GM19324 (cell line): ENCODE data around the gene RAB26.
"Not testable (repeated sequence)": the region's sequence is repeated elsewhere in the genome, so short reads cannot be mapped to it uniquely, and the experiment has no call there.

ENCODE experiments used
- ATAC-seq: cut with Tn5 transposase; IDR thresholded peaks from one replicate; pipeline ENCODE4 v1.9.1; 2021; ENCODE audit warnings: mild to moderate bottlenecking, moderate library complexity; ENCODE audit not compliant: unreplicated experiment, low FRiP score

RAB26 gene

DNA sequence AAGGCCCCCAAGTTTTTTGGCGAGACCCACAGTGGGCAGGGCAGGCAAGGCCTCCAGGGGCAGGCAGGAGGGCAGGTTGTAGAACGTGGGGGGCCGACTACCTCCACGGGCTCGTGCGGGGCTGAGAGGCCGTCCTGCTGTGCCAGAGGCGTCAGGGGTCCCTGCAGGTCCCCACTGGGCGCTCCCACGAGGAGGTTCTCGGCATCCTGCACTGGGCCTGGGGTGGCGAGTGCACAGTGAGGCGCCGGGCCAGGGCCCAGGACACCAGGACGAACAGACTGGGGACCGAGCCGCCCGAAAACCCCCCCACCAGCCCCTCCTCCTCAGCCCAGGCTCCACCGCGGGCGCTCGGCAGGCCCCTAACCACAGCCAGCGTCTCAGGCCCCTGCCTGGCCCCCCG, 32.0 kb upstream of the RAB26 start:
- not testable (repeated sequence) for ATAC-seq

DNA sequence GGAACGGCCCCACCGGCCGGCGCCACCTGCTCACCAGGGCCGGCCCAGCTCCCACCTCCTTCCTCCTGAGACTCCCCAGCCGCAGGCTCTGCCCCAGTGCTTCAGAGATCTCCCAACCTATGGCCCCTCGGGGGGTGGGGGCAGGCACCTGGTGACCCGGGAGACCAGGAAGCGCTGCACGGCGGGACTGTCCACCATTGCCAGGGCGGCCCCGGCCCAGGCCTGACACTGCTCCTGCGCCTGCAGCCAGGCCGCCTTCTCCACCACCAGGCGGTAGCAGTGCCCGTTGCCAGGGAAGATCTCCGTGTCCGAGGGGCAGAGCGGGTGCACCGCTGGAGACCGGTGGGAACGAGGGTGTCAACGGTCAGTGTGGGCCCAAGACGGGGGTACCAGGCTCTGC, 31.1 kb upstream of the RAB26 start:
- ATAC-seq, result not testable (repeated sequence)

- not testable (repeated sequence) for ATAC-seq
Measured at GRCh38 chr16:2117960-2118722, 30.3 kb upstream of the RAB26 start.

- not testable (repeated sequence) for ATAC-seq
Measured at GRCh38 chr16:2121325-2121724, 27.1 kb upstream of the RAB26 start.

DNA sequence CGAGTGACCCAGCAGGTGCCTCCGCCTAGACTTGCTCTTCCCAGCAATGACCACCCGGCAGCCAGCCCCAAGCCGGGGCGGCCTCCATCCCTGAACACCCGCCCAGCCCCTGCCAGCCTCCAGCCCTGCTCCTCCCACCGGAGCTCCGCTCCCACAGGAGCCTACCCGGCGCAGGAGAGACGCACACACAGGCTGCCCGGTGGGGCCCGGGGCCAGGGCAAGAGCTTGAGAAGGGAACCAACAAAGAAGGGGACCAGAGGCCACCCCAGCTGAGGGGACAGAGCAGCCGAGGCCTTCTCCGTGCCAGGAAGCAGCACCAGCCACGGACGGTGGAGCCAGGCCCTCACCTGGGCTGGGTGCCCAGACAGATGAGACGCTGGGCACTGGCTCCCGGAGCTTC, 26.6 kb upstream of the RAB26 start:
- ATAC-seq, result no peak

DNA sequence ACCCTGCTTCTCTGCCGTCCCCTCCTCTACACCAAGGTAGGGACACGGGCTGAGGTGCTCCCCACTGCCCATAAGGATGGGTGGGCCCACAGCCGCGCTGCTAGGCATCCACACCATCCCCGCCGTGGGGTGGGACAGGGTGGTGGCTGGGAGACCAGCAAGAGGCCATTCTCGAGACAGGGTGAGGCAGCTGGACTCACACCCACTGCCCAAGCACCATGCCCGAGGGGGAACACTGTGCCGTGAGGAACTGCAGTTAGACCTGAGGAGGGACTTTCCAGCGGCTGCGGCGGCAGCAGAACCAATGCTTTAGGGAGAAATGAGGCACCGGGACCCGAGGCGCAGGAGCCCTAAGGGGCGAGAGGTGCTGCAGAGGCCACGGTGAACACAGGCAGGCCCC, 26.0 kb upstream of the RAB26 start:
- no peak for ATAC-seq

DNA sequence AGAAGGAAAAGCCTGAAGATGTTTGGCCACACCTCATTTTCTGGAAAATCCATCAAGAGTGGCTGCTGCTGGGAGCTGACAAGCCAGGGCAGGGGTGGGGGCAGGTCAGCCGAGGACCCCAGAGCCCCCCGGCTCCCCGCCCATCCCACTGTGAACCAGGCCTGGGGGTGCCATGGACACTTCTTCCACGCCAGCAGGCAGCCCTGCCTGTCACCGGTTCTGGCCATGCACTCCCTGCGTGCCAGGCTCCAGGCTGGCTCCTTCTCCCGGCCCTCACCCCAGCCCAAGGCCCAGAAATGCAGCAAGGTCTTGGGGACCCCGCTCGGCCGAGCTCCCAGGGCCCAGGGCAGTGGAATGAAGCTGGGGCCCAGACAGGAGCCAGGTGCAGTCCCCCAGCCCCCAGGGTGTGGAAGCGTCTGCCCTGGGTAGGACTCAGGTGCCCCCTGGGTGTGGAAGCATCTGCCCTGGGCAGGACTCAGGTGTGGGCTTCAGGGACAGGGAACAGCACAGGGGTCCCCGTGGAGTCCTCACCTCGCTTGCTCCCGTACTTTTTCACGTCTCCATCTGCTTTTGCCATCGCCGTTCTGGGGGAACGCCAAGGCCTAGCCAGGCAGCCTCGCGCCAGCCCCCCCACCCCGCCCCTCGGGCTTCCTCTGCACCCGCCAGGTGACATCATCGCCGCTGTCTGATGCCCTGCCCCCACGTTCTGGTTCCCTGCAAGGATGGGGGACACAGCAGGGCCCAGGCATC, 25.3 kb upstream of the RAB26 start:
- ATAC-seq, result not testable (repeated sequence)

DNA sequence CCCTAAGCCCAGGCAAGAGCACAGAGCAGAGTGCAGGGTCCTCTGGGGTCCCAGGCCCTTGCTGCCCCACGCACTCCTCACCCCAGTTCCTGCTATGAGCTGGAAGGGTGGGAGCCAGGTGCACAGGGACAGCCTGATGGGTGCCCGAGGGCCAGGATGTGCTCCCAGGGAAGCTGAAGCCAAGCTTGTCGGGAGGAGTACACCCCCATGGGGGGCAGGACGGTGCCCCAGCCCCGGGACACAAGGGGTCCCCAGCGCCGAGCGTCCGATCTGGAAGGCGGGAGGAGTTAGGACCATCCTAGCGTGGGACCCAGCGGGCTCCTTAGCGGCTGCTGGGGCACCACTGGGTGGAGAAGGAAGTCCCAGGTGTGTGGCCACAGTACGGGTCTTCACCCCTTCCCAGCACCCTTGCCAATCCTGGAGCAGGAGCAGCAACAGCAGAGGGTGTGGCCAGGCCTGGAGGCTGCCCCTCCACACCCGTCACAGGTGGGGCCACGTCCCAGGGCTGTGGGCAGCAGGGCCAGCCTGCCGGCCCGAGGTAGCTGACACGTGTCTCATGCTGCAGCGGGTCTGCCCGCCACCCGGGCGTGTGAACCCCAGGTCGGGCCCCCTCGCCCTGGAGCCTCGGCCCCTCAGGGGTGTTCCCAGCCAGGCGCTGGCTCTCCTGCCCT, 24.6 kb upstream of the RAB26 start:
- not testable (repeated sequence) for ATAC-seq

DNA sequence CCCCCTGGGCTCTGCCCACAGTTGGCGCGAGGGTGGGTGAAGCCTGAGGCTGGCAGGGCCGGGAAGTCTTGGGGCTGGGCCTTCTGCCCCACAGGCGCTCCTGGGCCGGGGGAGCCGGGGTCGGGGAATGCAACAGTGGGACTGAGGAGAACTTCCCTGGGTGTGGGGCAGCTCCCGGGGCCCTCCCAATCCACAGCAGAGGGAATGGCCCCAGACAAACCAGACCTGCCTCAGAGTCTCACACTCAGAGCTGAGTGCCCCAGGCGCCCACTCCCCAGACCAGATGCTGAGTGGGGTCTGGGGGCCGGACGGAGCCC, 24.1 kb upstream of the RAB26 start:
- ATAC-seq, result not testable (repeated sequence)

GRCh38 chr16:2124694-2125444, 23.6 kb upstream of the RAB26 start:
- not testable (repeated sequence) for ATAC-seq

DNA sequence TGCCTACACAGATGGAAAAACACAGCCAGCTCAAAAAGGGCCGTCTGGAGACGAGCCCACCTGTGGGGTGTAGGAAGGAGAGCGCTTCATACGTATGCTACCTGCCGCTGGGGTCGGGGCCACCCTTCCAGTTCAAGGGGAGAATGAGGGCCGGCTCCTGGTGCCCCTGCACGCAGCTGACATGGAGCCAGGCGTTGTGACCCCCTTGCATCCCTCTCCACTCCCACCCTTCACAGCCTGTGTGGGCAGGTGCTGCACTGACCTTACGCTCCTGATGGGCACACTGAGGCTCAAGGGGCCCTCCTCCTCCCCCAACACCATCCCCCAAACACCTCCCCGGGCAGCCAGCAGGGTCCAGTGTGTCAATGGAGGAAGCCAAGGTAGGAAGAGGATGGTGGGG, 22.8 kb upstream of the RAB26 start:
- ATAC-seq, result not testable (repeated sequence)

GRCh38 chr16:2126161-2126743, 22.2 kb upstream of the RAB26 start:
- not testable (repeated sequence) for ATAC-seq

DNA sequence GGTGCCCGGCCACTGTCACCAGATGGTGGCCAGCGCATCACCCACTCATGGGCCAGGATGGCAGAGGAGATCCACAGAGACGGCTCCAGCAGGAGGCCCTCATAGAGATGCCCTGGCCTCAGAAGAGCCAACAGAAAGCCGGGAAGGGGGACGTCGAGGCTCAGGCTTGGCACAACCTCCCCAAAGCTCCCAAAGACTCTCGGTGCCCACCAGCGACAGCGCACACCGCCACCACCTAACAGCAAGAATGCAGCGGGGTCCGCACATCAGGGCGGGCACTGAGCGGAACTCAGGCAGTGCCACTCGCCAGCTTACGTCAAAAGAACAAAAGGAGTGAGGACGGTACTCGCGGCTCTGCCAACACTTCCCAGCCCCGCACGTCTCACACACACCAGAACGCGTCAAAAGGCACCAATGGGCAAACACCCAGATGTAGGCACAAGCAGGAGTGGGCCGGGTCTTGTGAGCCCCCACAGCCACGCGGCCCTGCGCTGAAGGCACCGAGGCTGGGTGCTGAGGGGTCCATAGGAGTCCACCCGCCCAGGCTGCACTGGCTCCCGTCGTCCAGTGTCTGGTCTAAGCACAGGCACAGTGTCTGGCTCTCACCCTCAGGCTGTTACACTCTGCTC, 21.4 kb upstream of the RAB26 start:
- not testable (repeated sequence) for ATAC-seq

DNA sequence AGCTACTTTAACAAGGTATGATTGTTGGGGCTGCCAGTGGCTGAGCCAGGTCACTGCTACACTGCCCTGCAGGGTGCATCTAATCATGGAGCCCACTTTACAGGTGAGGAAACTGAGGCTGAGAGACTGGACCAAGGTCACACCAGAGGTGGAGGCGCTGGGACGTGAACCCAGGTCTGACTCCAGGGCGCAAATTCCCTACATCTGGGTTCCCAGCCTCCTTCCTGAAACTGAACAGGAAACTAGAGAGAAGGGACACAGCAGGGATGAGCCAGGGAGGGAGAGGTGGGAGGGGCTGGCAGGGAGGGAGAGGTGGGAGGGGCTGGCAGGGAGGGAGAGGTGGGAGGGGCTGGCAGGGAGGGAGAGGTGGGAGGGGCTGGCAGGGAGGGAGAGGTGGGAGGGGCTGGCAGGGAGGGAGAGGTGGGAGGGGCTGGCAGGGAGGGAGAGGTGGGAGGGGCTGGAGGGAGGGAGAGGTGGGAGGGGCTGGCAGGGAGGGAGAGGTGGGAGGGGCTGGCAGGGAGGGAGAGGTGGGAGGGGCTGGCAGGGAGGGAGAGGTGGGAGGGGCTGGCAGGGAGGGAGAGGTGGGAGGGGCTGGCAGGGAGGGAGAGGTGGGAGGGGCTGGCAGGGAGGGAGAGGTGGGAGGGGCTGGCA, 20.7 kb upstream of the RAB26 start:
- ATAC-seq, result not testable (repeated sequence)

- ATAC-seq, result not testable (repeated sequence)
Measured at GRCh38 chr16:2129251-2129650, 19.2 kb upstream of the RAB26 start.

DNA sequence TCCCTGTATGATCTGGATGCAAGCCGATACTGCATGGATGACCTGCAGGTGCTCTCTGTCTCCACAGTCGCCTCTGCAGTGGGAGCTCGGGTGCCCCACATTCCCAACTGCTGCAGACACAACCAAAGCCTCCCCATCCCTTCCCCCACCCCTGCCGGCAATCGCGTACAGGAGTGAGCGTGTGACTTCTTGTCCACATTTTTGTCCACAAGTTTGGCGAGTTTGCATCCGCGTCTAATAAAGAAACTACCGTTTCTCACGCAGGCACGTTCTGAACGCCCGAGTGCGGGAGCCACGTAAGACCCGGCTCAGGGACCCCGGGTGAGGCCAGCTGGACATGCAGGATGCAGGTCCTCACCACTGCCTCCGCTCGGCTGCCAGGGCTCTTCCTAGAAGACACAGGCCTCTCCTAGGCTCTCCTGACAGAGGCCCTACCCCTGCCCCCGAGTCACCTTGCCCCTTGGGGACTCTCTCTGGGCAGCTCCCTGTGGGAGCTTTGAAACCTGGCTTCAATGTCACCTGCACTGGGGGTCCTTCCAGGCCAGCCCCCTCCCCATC, 18.5 kb upstream of the RAB26 start:
- ATAC-seq, result not testable (repeated sequence)

- ATAC-seq, result not testable (repeated sequence)
Measured at GRCh38 chr16:2133797-2134196, 14.6 kb upstream of the RAB26 start.

- ATAC-seq, result not testable (repeated sequence)
Measured at GRCh38 chr16:2135071-2135470, 13.4 kb upstream of the RAB26 start.
